ENCODE results near the gene ABCF2. TPM values are rescaled to one million over a fixed set of nuclear protein-coding genes. Genes with fewer than 3 reads are reported as not detected.

Gene ABCF2
- total and polyA plus RNA-seq, 10 of the 15 experiments (the other 5 are each of a cell fraction or from before 2014, with no cell fraction given), result 29.3 to 76.3 (median 57.1) TPM

GRCh38 chr7:151232917-151233701 lies 6.1 kb upstream of the ABCF2 start (continued):
- no peak for TF ChIP-seq MLLT1 (IDR thresholded peaks at IDR 0.05)
- no peak for TF ChIP-seq CEBPZ (IDR thresholded peaks at IDR 0.05; ENCODE audit: low read depth, low read length)
- TF ChIP-seq RBBP5 (conservative IDR thresholded peaks at IDR 0.05), result no peak
- no peak for TF ChIP-seq ATF3 (IDR thresholded peaks at IDR 0.05; ENCODE audit: borderline replicate concordance, extremely low read depth, low read depth, low read length)
- TF ChIP-seq RAD51 (IDR thresholded peaks at IDR 0.05), result no peak
- no peak for TF ChIP-seq IRF3 (IDR thresholded peaks at IDR 0.05)
- no peak for TF ChIP-seq BRCA1 (IDR thresholded peaks at IDR 0.05; ENCODE audit: low read depth, low read length)
- no peak for TF ChIP-seq FOS (IDR thresholded peaks at IDR 0.05; ENCODE audit: borderline replicate concordance, extremely low read depth, insufficient read length)
- peak; percentile 21; the same call in 1 of the 2 replicates for TF ChIP-seq PKNOX1 (IDR thresholded peaks at IDR 0.05)
- TF ChIP-seq NFYA (IDR thresholded peaks at IDR 0.05; ENCODE audit: borderline replicate concordance, low read depth, low read length), result no peak
- TF ChIP-seq CREM (IDR thresholded peaks at IDR 0.05; ENCODE audit: low read depth), result no peak
- no peak for TF ChIP-seq PBX3 (IDR thresholded peaks at IDR 0.05; ENCODE audit: insufficient replicate concordance, low read depth, low read length)
- TF ChIP-seq STAT3 (IDR thresholded peaks at IDR 0.05; ENCODE audit: low read depth, low read length), result no peak
- no peak for TF ChIP-seq JUND (IDR thresholded peaks at IDR 0.05; ENCODE audit: low read depth, low read length)
- no peak for TF ChIP-seq BCLAF1 (IDR thresholded peaks at IDR 0.05)
